Posterior vena cava (tissue), 2 donors: ENCODE measurements around the gene GRM4. TPM values are rescaled to one million over a fixed set of nuclear protein-coding genes. Genes with fewer than 3 reads are reported as not detected.

ENCODE experiments used
- DNase-seq: peaks from one replicate; pipeline ENCODE4 v3.0.0-alpha.2; 2020; ENCODE audit warnings: low spot score
- intact Hi-C, 2 donors: fragments of 100-400 bp; cut with DNase I; formaldehyde crosslinking; loops; one replicate each; pipeline versions ENCODE4 v1.14.1 to v1.14.2; 2022 to 2023
- total RNA-seq, 2 donors: library from RNA; stranded (reverse); fragmentation: NEBNext Ultra II Directional; extraction: Animal tissue kit (Norgen Biotek cat#: 25700); gene quantifications; one replicate each; pipeline ENCODE4 v1.2.1, GENCODE V29; 2021
- donor health status: DM: yes; HTN: yes; CAD: no.
- donor health status: DM: yes; HTN: yes; CAD: no.

GRM4 gene
- total RNA-seq, 2 donors from 2014 or later: not detected

DNA sequence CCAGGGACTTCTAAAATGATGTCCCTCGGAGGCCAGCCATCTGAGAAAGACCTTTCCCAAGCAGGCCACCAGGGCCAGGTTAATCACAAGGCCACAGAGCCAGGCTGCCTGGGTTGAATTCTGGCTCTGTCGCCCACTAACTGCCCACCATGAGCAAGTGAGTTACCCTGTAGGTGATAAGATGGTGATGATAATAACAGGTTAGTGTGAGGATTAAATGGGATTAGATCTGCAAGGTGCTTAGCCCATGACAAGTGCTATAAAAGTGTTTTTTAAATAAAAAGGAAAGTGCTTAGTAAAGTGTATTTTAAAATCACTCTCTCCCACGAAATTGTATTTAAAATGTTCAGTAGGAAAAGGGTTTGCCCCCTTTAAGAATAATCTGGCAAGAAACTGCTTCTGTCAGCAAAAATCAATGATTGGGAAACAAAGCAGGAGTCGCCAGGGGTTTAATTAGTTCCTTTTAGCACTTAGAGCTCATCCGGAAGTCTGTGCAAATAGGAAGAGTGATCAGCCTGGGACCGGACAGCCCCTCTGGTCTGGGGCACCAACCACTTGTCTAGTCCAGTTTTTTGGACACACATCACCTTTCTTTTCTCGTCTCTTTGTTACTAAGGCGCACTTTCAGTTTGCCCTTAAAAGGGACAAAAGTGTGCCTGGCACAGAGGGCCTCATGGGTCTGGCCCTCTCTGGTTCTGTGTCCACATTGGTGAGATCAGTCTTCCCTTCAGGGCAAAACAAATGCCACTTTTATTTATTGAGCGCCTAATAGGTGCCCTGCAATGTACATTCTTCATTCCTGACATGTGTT, 150.4 kb downstream of the GRM4 start:
- DNase-seq: peak; percentile 35
- intact Hi-C loops: no loop called here

DNA sequence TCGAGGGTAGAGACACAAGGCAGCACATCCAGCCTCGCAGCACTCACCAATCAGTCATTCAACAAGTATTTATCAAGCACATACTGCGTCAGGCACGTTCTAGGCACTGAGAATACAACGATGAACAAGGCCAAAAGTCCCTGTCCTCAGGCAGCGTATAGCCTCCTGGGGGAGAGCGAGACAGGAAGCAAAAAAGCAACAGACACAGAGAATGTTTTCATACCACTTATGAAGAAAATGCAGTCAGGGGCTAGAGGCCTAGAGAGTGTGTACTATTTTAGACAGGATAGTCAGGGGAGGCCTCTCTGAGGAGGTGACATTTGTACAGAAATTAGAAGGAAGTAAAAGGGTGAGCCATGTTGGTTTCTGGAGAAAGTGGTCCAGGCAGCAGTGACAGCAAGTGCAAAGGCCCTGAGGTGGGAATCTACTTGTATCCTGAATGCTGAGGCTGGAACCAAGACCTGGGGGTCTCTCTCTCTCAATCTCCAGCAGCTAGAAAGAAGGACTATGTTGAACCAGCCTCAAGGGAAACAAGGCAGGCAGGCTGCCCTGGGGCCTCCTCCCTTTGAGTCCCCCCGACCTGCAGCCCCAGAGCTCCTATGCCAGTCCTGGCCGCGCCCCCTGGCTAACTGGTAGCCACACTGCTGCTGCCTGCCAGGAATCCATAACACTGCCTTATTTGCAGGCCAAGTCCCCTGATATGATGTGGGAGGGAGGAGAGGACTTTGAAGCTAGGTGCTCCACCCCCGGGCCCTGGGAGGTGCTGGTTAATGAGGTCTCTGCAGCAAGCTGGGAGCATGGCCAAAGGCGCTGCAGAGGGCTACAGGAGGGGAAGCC, 151.2 kb downstream of the GRM4 start:
- intact Hi-C loops: no loop called here
- DNase-seq: peak; percentile 55

DNA sequence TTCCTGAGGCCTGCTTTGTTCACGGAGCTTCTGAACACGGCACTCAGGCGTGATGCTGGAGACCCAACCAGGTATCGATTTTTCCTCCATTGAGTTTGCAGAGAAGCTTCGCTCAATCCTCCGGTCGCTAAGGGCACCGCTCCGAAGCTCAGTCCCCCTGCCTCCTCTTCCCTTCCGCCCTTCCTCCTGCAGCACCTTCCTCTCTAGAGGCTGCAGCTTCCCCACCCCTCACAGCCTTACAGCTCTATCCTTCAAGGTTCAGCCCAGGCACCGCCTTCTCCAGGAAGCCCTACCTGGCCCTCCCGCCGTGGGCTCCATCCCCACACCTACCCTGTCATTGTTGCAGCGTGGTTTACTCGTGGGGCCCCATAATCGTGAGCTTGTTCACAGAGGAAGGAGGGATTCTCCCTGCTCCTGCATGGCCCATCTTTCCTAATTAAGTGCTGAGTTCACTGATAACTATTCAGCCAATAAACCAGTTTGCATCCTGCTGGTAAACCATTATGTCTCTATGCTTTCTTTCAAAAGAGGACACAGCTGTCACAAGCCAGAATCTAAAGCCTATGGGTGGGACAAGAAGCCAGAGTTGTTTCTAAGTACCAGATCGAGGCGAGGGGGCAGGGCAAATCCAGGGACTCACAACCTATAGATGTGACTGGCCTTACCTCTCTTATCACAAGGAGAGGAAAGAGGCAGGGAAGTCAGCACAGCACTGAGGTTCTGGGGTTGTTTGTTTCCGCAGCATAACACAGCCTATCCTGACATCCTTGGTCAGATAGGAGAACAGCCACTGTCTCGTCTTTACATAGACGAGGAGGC, 152.0 kb downstream of the GRM4 start:
- intact Hi-C loops: no loop called here
- peak; percentile 60 for DNase-seq

DNA sequence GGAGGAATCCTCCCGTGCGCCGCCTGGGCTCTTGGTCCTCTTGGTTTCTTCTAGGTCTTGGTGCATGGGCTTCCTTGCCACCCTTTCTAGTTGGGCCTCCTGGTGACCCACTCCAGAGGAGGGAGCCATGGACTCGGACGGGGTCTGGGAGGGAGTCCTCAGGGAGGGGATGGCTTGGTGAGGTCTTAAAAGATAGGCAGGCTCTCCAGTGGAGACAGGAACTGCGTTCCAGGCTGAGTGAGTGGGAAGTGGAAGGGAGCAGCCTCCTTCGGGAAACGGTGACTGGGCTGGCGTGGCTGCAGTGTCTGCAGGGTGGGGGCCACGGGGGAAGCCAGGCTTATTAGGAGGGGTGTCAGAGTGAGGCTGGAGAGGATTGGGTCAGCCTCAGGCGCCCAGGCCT, 152.8 kb downstream of the GRM4 start:
- peak; percentile 54 for DNase-seq
- intact Hi-C loops: no loop called here

- DNase-seq: peak; percentile 29
Observed at GRCh38 chr6:33992191-33992590, 153.7 kb downstream of the GRM4 start.

DNA sequence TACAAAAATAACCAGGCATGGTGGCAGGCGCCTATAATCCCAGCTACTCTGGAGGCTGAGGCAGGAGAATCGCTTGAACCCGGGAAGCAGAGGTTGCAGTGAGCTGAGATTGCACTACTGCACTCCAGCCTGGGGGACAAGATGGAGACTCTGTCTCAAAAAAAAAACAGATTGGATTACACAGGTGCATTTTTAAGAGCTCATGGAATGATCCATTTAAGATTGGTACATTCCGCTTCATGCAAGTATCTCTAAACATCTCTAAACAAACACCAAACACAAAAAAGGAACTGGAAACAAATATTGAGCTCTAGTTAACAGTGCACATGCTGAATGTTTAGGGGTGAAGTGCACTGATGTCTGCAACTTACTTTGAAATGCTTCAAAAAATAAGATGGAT, 154.3 kb downstream of the GRM4 start:
- DNase-seq: no peak
- intact Hi-C loops: no loop called here

More at GRCh38 chr6:33992191-33992590, 153.7 kb downstream of the GRM4 start:
- intact Hi-C loops: no loop called here

- intact Hi-C loops: no loop called here
- peak; percentile 37 for DNase-seq
Observed at GRCh38 chr6:33990061-33990541, 155.8 kb downstream of the GRM4 start.

DNA sequence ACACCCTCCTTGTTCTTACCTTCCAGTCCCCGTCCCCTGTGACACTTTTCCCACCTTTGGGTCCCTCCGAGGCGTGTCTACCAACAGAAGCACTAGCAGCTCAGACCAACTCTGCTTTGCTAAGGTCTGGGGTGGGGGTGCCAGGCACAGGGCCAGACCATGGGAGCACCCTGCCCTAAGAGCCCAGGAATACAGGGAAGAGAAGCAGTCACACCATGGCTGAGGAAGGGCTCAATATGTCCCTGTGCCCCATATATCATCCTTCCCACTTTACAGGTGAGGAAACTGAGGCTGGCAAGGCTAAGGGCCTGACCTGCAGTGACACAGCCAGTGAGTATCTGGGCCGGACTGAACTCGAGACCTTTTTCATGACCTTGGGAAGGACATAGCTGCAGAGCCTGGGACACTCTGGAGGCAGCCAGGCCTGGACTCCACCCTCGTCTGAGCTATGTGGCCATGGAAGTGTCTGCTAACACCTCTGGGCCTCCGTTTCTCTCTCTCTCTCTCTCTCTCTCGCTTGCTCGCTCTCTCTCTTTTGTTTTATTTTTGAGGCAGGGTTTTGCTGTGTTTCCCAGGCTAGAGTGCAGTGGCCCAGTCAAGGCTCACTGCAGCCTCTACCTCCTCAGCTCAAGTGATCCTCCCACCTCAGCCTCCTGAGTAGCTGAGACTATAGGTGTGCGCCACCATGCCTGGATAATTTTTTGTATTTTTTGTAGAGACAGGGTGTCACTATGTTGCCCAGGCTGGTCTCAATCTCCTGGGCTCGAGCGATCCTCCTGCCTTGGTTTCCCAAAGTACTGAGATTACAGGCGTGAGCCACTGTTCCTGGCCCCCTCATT, 156.7 kb downstream of the GRM4 start:
- intact Hi-C loops: no loop called here
- DNase-seq: peak; percentile 41

GRCh38 chr6:33988121-33989015, 157.5 kb downstream of the GRM4 start:
- intact Hi-C loops: no loop called here
- DNase-seq: peak; percentile 58

- peak; percentile 55 for DNase-seq
- intact Hi-C loops: no loop called here
Observed at GRCh38 chr6:33987531-33988021, 158.3 kb downstream of the GRM4 start.

- intact Hi-C loops: no loop called here
- peak; percentile 9 for DNase-seq
Observed at GRCh38 chr6:33985947-33986346, 159.9 kb downstream of the GRM4 start.

- intact Hi-C loops: no loop called here
- peak; percentile 59 for DNase-seq
Observed at GRCh38 chr6:33985313-33985751, 160.6 kb downstream of the GRM4 start.

DNA sequence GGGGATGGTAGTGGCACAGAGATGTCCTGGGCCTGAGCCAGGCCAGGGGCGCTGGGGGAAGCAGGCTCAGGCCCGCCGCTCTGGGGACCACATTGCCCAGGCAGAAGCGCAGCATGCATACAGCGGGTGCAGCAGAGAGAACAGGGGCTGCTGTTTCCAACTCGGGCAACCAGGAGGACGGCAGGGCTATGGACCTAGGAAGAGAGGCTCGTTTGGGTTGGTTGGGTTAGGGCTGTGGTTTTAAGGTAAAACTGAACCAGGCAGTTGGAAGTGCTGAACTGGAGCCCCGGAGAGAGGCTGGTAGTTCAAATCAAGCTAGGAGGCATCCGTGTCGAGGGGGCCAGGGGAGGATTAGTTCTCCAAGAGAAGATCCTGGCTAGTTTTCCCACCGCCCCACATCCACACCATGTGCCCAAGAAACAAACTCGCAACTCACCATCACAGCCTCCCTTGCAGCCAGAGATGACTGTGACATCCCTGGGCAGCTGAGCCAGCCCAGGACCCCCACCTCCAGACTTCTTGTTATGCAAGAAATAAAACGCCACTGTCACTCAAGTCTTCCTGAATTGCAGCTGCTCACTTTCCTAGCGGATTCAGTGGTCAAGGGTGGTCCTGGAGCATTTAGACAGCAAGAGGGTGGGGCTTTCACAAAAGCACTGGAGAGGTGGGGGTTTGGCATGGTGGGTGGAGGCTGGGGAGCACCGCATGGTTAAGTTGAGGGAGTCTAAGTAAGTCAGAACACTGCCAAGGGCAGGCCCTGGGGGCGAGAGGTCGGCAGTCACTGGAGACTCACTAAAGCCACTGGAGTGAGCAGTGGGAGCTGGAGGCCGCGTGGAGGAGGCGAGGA, 161.2 kb downstream of the GRM4 start:
- DNase-seq: peak; percentile 64

GRCh38 chr6:33983721-33984465, 162.0 kb downstream of the GRM4 start:
- intact Hi-C loops: no loop called here
- DNase-seq: peak; percentile 37

More for the DNA sequence above, 161.2 kb downstream of the GRM4 start:
- intact Hi-C loops: no loop called here

- peak; percentile 81 for DNase-seq
- intact Hi-C loops: no loop called here
Observed at GRCh38 chr6:33983109-33983716, 162.7 kb downstream of the GRM4 start.
